OCI-LY1 (cell line): ENCODE results near the gene INPP5A.

ENCODE experiments used
- CTCF ChIP-seq: fragments of 200-600 bp; sonication (generic), shearing (Covaris generic); IDR thresholded peaks from 2 replicates; pipeline ENCODE4 v1.5.1; 2017; ENCODE audit warnings: mild to moderate bottlenecking, antibody characterized with exemption, low read length, moderate library complexity, mixed read lengths
- EZH2 ChIP-seq: fragments of 200-600 bp; sonication (generic), shearing (Covaris generic); IDR thresholded peaks from 2 replicates; pipeline ENCODE4 v1.8.0; 2017; ENCODE audit warnings: borderline replicate concordance, mixed run types, mild to moderate bottlenecking, antibody characterized with exemption, low read length, moderate library complexity, mixed read lengths

- TF ChIP-seq CTCF, result no peak
- no peak for TF ChIP-seq EZH2
Measured at GRCh38 chr10:132728741-132729140, 191.2 kb downstream of the INPP5A start.
